ENCODE results near the gene SPNS2.

SPNS2 gene

GRCh38 chr17:4476511-4477070 is 22.1 kb upstream of the SPNS2 start:
- no peak for TF ChIP-seq ZNF274 (IDR thresholded peaks at IDR 0.05; ENCODE audit: low read depth, low read length)
- H3K4me3 ChIP-seq (ENCODE audit: low read length), result no peak overlapping the region

DNA sequence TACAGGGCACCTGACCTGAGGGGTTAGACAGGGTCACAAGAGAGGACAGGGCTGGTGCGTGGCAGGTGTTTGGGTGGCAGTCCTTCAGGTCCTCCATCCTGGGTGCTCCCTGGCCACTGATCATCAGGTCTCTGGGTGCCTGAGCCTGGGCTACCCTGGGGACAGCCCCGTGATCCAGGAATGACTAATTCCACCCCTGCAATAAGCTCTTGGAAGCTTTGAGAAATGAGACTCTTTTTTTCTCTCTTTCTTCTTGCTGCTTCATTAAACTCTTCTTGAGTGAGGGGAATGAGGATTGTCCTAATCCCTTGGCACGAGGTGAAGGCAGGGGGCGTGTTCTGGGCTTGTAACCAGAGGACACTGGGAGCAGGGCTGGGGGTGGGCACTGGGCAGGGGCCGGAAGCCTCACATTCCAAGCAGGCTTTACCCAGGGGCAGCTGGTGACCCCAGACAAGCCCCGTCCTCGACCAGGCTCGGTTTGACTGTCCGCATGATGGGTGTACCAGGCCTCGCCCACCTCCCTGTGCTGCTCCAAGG is 21.4 kb upstream of the SPNS2 start:
- TF ChIP-seq ZNF274 (IDR thresholded peaks at IDR 0.05; ENCODE audit: low read depth, low read length), result no peak
- H3K4me3 ChIP-seq (ENCODE audit: low read length), result no peak overlapping the region

- TF ChIP-seq ZNF274 (IDR thresholded peaks at IDR 0.05; ENCODE audit: low read depth, low read length), result no peak
Observed at GRCh38 chr17:4478318-4478830, 20.3 kb upstream of the SPNS2 start.

GRCh38 chr17:4479340-4479981 is 19.2 kb upstream of the SPNS2 start:
- no peak overlapping the region for H3K4me3 ChIP-seq (ENCODE audit: low read length)
- no peak for TF ChIP-seq ZNF274 (IDR thresholded peaks at IDR 0.05; ENCODE audit: low read depth, low read length)

More at GRCh38 chr17:4478318-4478830, 20.3 kb upstream of the SPNS2 start:
- H3K4me3 ChIP-seq (ENCODE audit: low read length), result no peak overlapping the region

DNA sequence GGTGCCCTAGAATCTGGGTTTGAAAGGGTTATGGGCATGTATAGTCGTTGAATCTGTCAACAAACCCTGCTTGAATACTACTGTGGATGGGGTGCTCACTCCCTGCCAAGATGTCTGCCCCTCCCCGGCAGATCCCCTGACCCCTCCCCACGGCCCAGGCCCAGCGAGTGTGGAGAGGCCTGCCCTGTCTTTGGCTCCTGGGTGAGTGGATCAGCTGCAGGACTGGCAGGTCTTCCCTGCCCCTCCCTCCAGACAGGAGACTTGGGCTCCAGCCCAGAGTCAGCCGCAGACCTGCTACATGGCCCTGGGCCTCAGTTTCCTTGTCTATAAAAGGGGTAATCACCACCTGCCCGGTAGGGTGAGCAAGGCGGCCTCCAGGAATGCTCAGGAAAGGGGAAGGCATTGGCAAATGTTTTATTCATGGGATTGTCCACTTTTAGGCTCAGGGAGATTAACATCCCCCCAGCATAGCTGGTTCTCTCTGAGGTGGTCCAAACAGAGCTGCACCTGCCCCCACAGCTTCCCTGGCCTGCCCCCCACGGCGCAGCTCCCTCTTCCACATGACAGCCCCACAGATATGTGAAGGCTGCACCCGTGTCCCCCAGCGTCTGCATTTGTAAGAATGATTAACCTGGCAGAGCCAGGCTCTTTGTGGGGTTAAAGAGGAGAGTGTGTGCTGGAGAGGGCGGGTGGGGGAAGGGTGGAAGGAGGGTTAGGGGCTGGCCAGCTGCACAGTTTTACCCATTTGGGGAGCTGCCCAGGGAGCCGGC is 18.5 kb upstream of the SPNS2 start:
- no peak overlapping the region for H3K4me3 ChIP-seq (ENCODE audit: low read length)
- no peak for TF ChIP-seq ZNF274 (IDR thresholded peaks at IDR 0.05; ENCODE audit: low read depth, low read length)

DNA sequence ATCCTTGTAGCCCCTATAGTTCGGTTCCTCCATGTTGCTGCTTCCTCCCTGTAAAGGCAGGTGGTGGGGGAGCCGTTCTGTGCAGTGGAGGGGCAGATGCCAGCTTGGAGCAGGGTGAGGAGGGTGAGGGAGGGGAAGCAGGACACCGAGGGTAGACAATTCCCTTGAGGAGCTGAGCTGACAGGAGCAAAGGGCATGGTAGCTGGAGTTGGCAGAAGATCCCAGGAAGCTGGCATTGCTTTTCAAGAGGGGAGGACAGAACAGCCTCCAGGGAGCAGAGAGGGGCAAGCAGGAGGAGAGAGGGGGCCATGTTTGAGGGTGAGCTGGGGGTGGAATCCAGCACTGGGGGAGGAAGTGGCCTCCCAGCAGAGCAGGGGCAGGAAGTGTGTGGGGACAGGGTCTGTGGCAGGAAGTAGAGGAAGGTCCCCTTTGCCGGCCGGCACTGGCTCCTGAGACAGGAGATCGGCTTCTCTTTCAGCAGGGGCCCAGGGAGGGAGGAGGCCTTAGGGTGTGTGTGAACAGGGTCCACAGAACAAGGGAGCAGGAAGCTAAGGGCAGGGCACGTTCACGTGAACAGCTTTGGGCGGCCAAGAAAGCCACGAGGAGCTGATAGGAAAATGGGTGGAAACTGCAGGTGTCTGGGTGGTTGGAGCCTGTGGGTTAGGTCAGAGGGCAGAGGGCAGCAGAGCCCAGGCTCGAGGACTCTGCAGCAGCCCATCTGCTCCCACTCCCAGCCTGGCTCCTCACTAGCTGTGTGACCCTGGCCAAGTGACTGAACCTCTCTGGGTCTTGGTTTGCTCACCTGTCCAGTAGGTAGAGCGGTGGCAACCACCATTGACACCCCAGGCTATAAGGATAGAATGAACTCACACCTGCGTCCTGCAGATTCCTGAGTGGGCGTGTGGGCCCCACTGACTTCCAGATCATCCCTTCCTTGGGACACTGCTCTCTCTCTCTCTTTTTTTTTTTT is 17.5 kb upstream of the SPNS2 start:
- H3K4me3 ChIP-seq (ENCODE audit: low read length), result no peak overlapping the region
- no peak for TF ChIP-seq ZNF274 (IDR thresholded peaks at IDR 0.05; ENCODE audit: low read depth, low read length)

DNA sequence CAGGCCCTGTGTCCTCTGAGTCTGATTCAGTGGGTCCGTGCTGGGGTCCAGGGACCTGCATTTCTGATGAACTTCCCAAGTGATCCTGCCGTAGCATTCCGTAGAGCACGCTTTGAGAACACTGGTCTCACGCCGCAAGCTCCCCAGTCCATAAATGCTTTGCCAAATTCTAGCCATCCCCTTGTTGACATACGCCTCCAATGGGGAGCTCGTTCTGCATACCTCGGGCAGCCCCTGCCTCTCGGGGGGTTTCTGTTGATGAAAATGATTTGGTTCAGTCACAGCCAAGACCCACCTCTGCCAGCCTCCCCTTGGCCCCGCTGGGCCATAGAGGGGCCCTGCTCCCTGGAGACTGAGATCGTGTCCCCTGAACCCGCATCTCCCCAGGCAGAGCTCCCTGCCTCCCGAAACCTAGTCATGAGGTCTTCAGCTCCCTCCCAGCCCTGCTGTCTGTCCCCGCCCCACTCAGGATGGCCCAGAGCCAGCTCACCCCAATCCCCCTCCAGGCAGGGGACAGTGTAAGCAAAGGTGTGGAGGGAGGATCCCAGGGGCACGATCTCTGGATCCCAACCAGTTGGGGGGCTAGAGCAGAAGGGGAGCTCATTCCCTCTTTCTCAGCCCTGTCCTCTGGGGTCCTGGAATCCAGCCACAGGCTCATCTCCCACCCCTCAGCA is 16.2 kb upstream of the SPNS2 start:
- TF ChIP-seq ZNF274 (IDR thresholded peaks at IDR 0.05; ENCODE audit: low read depth, low read length), result no peak
- no peak overlapping the region for H3K4me3 ChIP-seq (ENCODE audit: low read length)

DNA sequence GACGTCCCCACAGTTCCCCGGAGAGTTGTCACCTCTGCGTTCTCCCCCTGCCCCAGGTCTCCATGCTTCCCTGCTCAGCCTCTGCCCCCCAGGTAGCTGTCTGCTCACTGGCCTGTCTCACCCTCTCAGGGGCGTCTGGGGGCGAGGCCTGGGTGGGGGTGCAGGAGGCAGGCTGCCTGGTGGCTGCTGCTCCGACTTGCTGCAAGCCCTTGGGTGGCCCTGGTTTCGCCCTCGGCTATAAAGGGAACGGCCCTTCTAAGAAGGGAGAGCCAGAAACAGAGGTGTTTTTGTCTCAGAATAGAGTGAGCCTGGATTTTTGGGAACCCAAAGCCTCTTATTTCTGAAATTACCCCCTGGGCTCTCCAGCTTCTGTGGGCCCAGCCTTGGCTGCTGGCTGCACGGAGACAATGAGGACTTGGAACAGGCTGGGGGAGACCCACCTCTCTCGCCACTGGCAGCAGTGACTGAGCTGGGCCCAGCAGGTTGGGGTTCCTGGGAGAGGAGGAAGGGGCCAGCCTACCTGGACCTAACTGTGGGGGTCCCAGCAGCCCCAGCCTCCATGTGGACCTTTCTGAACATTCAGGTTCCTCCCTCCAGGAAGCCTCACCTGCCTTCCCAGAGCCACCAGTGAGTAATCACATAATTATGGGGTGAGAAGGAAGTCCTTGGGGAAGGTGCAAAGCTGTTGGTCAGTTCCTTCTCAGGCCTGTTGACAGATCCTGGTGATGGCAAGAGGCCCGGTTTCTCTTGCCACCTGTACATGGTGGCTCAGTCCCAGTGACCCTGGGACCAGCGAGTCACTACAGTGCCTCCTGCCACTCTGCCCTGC is 15.5 kb upstream of the SPNS2 start:
- H3K4me3 ChIP-seq (ENCODE audit: low read length), result no peak overlapping the region
- no peak for TF ChIP-seq ZNF274 (IDR thresholded peaks at IDR 0.05; ENCODE audit: low read depth, low read length)

- H3K4me3 ChIP-seq (ENCODE audit: low read length), result peak overlapping the region; percentile 16; the same call in 1 of the 2 replicates
- TF ChIP-seq ZNF274 (IDR thresholded peaks at IDR 0.05; ENCODE audit: low read depth, low read length), result no peak
Observed at GRCh38 chr17:4485676-4486646, 12.7 kb upstream of the SPNS2 start.

- H3K4me3 ChIP-seq (ENCODE audit: low read length), result no peak overlapping the region
- TF ChIP-seq ZNF274 (IDR thresholded peaks at IDR 0.05; ENCODE audit: low read depth, low read length), result no peak
Observed at GRCh38 chr17:4487296-4487695, 11.4 kb upstream of the SPNS2 start.

All from GM08714 (cell line).